Mesenchymal stem cell (in vitro differentiated cells and primary cell): ENCODE results near the gene C1QTNF1.

Experiments
- DNase-seq: peaks from one replicate; pipeline ENCODE4 v3.0.0-alpha.2; 2013
- H2AFZ ChIP-seq: one replicate; pipeline ENCODE4 v1.6.1; 2013; ENCODE audit warnings: low read depth, mild to moderate bottlenecking, control low read depth, inconsistent platforms, low read length, moderate library complexity
- H2AK5ac ChIP-seq: 2 replicates; pipeline ENCODE4 v1.6.1; 2013; ENCODE audit warnings: low read length, moderate library complexity, mild to moderate bottlenecking, inconsistent platforms; ENCODE audit not compliant: severe bottlenecking
- H2BK120ac ChIP-seq: one replicate; pipeline ENCODE4 v1.6.1; 2013; ENCODE audit warnings: low read depth, mild to moderate bottlenecking, inconsistent platforms, low read length, moderate library complexity
- H2BK12ac ChIP-seq, 2 experiments: one replicate each; pipeline ENCODE4 v1.6.1; 2013; ENCODE audit warnings: inconsistent platforms in 2 of 2, low read length in 2 of 2, mild to moderate bottlenecking in 2 of 2, moderate library complexity in 2 of 2, control low read depth in 1 of 2
- H2BK15ac ChIP-seq: one replicate; pipeline ENCODE4 v1.6.1; 2013; ENCODE audit warnings: mild to moderate bottlenecking, low read depth, inconsistent platforms; ENCODE audit not compliant: poor library complexity, severe bottlenecking
- H2BK5ac ChIP-seq: 2 replicates; pipeline ENCODE4 v1.6.1; 2013; ENCODE audit warnings: low read depth, mild to moderate bottlenecking, low read length, control low read depth, inconsistent platforms; ENCODE audit not compliant: poor library complexity, severe bottlenecking
- H3K14ac ChIP-seq, 2 experiments: one replicate each; pipeline ENCODE4 v1.6.1; 2013; ENCODE audit warnings: inconsistent platforms in 2 of 2, low read length in 2 of 2, control low read depth in 1 of 2, mild to moderate bottlenecking in 1 of 2, moderate library complexity in 1 of 2
- H3K18ac ChIP-seq, 2 experiments: one replicate each; pipeline ENCODE4 v1.6.1; 2013; ENCODE audit warnings: inconsistent platforms in 2 of 2, low read length in 2 of 2, control low read depth in 1 of 2, low read depth in 1 of 2, mild to moderate bottlenecking in 1 of 2
- H3K23ac ChIP-seq, 2 experiments: one replicate each; pipeline ENCODE4 v1.6.1; 2013; ENCODE audit warnings: inconsistent platforms in 2 of 2, low read length in 2 of 2, mild to moderate bottlenecking in 2 of 2, moderate library complexity in 2 of 2, control low read depth in 1 of 2
- H3K27ac ChIP-seq: 2 replicates; pipeline ENCODE4 v1.5.1; 2013; ENCODE audit warnings: mild to moderate bottlenecking, moderate library complexity, low read length, control low read depth, inconsistent platforms; ENCODE audit not compliant: poor library complexity, severe bottlenecking
- H3K27me3 ChIP-seq, 2 experiments: 2 replicates each; pipeline versions ENCODE4 v1.6.1 to v1.7.0; 2013; ENCODE audit warnings: low read length in 2 of 2, mild to moderate bottlenecking in 2 of 2, moderate library complexity in 2 of 2, control low read depth in 1 of 2, inconsistent platforms in 1 of 2; ENCODE audit not compliant: control insufficient read depth in 1 of 2, insufficient read depth in 1 of 2
- H3K36me3 ChIP-seq, 2 experiments: 2 replicates each; pipeline versions ENCODE4 v1.6.1 to v1.7.0; 2013; ENCODE audit warnings: low read length in 2 of 2, control low read depth in 1 of 2, inconsistent platforms in 1 of 2, low read depth in 1 of 2, mild to moderate bottlenecking in 1 of 2; ENCODE audit not compliant: insufficient read depth in 2 of 2, control insufficient read depth in 1 of 2
- H3K4ac ChIP-seq, 2 experiments: one replicate each; pipeline ENCODE4 v1.6.1; 2013; ENCODE audit warnings: inconsistent platforms in 2 of 2, low read length in 2 of 2, mild to moderate bottlenecking in 2 of 2, moderate library complexity in 2 of 2, control low read depth in 1 of 2, low read depth in 1 of 2
- H3K4me1 ChIP-seq: 2 replicates; pipeline ENCODE4 v1.6.1; 2013; ENCODE audit warnings: low read depth, low read length, control low read depth; ENCODE audit not compliant: control insufficient read depth, insufficient read depth
- H3K4me2 ChIP-seq: 2 replicates; pipeline ENCODE4 v1.6.1; 2013; ENCODE audit warnings: low read length, mild to moderate bottlenecking, inconsistent platforms; ENCODE audit not compliant: poor library complexity, severe bottlenecking
- H3K4me3 ChIP-seq, 2 experiments: 2 replicates each; pipeline versions ENCODE4 v1.5.1 to v1.7.0; 2013; ENCODE audit warnings: low read length in 2 of 2, mild to moderate bottlenecking in 2 of 2, control low read depth in 1 of 2, low read depth in 1 of 2; ENCODE audit not compliant: insufficient read depth in 1 of 2
- H3K79me1 ChIP-seq: replicated peaks from 2 replicates; pipeline ENCODE4 v1.6.1; 2013; ENCODE audit warnings: mild to moderate bottlenecking, control low read depth, low read length, inconsistent platforms; ENCODE audit not compliant: poor library complexity, severe bottlenecking
- H3K9ac ChIP-seq: 2 replicates; pipeline ENCODE4 v1.7.0; 2013; ENCODE audit warnings: mild to moderate bottlenecking, low read length, moderate library complexity
- H3K9me3 ChIP-seq: 2 replicates; pipeline ENCODE4 v1.7.0; 2013; ENCODE audit warnings: mild to moderate bottlenecking, low read length; ENCODE audit not compliant: control insufficient read depth
- H4K8ac ChIP-seq: one replicate; pipeline ENCODE4 v1.6.1; 2013; ENCODE audit warnings: inconsistent platforms, mild to moderate bottlenecking, low read length, moderate library complexity
- H4K91ac ChIP-seq: one replicate; pipeline ENCODE4 v1.6.1; 2013; ENCODE audit warnings: mild to moderate bottlenecking, low read length, inconsistent platforms
- WGBS: methylation state at CpG from one replicate; pipeline ENCODE4 v1.1.7; 2013; ENCODE audit warnings: mixed read lengths; 5-methylcytosine and 5-hydroxymethylcytosine counted together

C1QTNF1 gene

GRCh38 chr17:79034931-79035485, 11.0 kb downstream of the C1QTNF1 start:
- no peak overlapping the region for H2AFZ ChIP-seq
- H2AK5ac ChIP-seq = no peak overlapping the region
- H3K4me3 ChIP-seq = no peak overlapping the region
- H4K91ac ChIP-seq = peak overlapping the region; percentile 14
- WGBS = 97% methylated on average over 3 of the region's 8 CpGs
- H3K4me1 ChIP-seq = peaks cover 8% of the 10 kb centered on the region
- H2BK5ac ChIP-seq = no peak overlapping the region
- DNase-seq = no peak
- no peak overlapping the region for H4K8ac ChIP-seq
- H3K79me1 ChIP-seq = no peaks in the 10 kb centered on the region
- H3K23ac ChIP-seq = no peak overlapping the region
- peaks cover 0 to 9% of the 10 kb centered on the region in 2 experiments for H3K27me3 ChIP-seq
- H3K4me2 ChIP-seq = no peak overlapping the region
- no peak overlapping the region for H3K14ac ChIP-seq
- H3K4ac ChIP-seq = no peak overlapping the region
- H2BK15ac ChIP-seq = no peak overlapping the region
- H3K9me3 ChIP-seq = no peaks in the 10 kb centered on the region
- H2BK120ac ChIP-seq = no peak overlapping the region
- peak overlapping the region in 1 of 2 experiments; percentile 82 for H2BK12ac ChIP-seq
- peak overlapping the region in 1 of 2 experiments; percentile 17 for H3K18ac ChIP-seq
- H3K9ac ChIP-seq = no peak overlapping the region
- no peak overlapping the region for H3K27ac ChIP-seq
- H3K36me3 ChIP-seq = no peaks in the 10 kb centered on the region

GRCh38 chr17:79035686-79036085, 11.7 kb downstream of the C1QTNF1 start:
- peak overlapping the region in 1 of 2 experiments; percentile 17 for H3K4ac ChIP-seq
- H3K18ac ChIP-seq = peak overlapping the region in 1 of 2 experiments; percentile 39
- H3K4me1 ChIP-seq = peaks cover 8% of the 10 kb centered on the region
- H2BK5ac ChIP-seq = no peak overlapping the region
- H4K91ac ChIP-seq = peak overlapping the region; percentile 11
- peak overlapping the region; percentile 59 for H2BK120ac ChIP-seq
- H2AFZ ChIP-seq = no peak overlapping the region
- no peak overlapping the region for H3K4me2 ChIP-seq
- no peak overlapping the region for H3K27ac ChIP-seq
- H2BK12ac ChIP-seq = no peak overlapping the region
- no peak overlapping the region for H3K9ac ChIP-seq
- 92% methylated on average over 6 of the region's 6 CpGs for WGBS
- no peaks in the 10 kb centered on the region for H3K36me3 ChIP-seq
- no peak overlapping the region for H4K8ac ChIP-seq
- no peak overlapping the region for H3K14ac ChIP-seq
- no peaks in the 10 kb centered on the region for H3K79me1 ChIP-seq
- H2AK5ac ChIP-seq = no peak overlapping the region
- DNase-seq = no peak
- no peaks in the 10 kb centered on the region for H3K9me3 ChIP-seq
- peak overlapping the region; percentile 26 for H2BK15ac ChIP-seq
- no peak overlapping the region for H3K4me3 ChIP-seq
- peaks cover 0 to 9% of the 10 kb centered on the region in 2 experiments for H3K27me3 ChIP-seq
- no peak overlapping the region for H3K23ac ChIP-seq

GRCh38 chr17:79036181-79036580, 12.2 kb downstream of the C1QTNF1 start:
- peaks cover 8% of the 10 kb centered on the region for H3K4me1 ChIP-seq
- H3K14ac ChIP-seq = no peak overlapping the region
- peak overlapping the region; percentile 81 for H2BK15ac ChIP-seq
- no peaks in the 10 kb centered on the region for H3K9me3 ChIP-seq
- no peaks in the 10 kb centered on the region for H3K36me3 ChIP-seq
- peak overlapping the region; percentile 51 for H4K8ac ChIP-seq
- no peaks in the 10 kb centered on the region for H3K79me1 ChIP-seq
- H3K9ac ChIP-seq = no peak overlapping the region
- no peak overlapping the region for H3K4me2 ChIP-seq
- H3K4ac ChIP-seq = peak overlapping the region in 1 of 2 experiments; percentile 56
- DNase-seq = no peak
- no peak overlapping the region for H3K4me3 ChIP-seq
- H4K91ac ChIP-seq = peak overlapping the region; percentile 73
- no peak overlapping the region for H2AK5ac ChIP-seq
- peak overlapping the region; percentile 59 for H2BK120ac ChIP-seq
- H3K27me3 ChIP-seq = peaks cover 0 to 9% of the 10 kb centered on the region in 2 experiments
- H3K27ac ChIP-seq = no peak overlapping the region
- no peak overlapping the region for H2AFZ ChIP-seq
- peak overlapping the region; percentile 57 to 88 for H3K18ac ChIP-seq
- H3K23ac ChIP-seq = no peak overlapping the region
- peak overlapping the region; percentile 73 to 98 for H2BK12ac ChIP-seq
- no peak overlapping the region for H2BK5ac ChIP-seq
- 88% methylated on average over 5 of the region's 6 CpGs for WGBS

GRCh38 chr17:79036596-79036995, 12.6 kb downstream of the C1QTNF1 start:
- Histone ChIP-seq H2BK12ac (no peak overlapping the region), H3K27ac (no peak overlapping the region), H3K18ac (peak overlapping the region in 1 of 2 experiments; percentile 85), H3K4ac (no peak overlapping the region), H2BK5ac (no peak overlapping the region), H3K9me3 (no peaks in the 10 kb centered on the region), H2AK5ac (no peak overlapping the region), H3K27me3 (peaks cover 0 to 9% of the 10 kb centered on the region in 2 experiments), H4K91ac (no peak overlapping the region), H2AFZ (no peak overlapping the region), H3K9ac (peak overlapping the region; percentile 62), H3K23ac (no peak overlapping the region), H3K79me1 (no peaks in the 10 kb centered on the region), H3K36me3 (no peaks in the 10 kb centered on the region), H3K14ac (no peak overlapping the region), H2BK15ac (no peak overlapping the region), H4K8ac (peak overlapping the region; percentile 49), H3K4me2 (no peak overlapping the region), H3K4me1 (peaks cover 8% of the 10 kb centered on the region), H3K4me3 (no peak overlapping the region), H2BK120ac (peak overlapping the region; percentile 42)
- 91% methylated on average over 1 of the region's 3 CpGs for WGBS
- DNase-seq = peak; percentile 91
